Mucosa of descending colon (tissue), 3 donors: ENCODE results near the gene CLECL1. TPM values are rescaled to one million over a fixed set of nuclear protein-coding genes. Genes with fewer than 3 reads are reported as not detected.
A peak's percentile ranks its signal among the peaks of the same experiment; 100 is the strongest.

Experiments used
- ATAC-seq: fragments of 200-7000 bp; cut with Tn5 transposase; one replicate; pipeline ENCODE4 v1.9.1; 2020; ENCODE audit warnings: mild to moderate bottlenecking, moderate library complexity
- DNase-seq, 3 donors: peaks; one replicate each; pipeline ENCODE4 v3.0.0-alpha.2; 2020
- H3K36me3 ChIP-seq: fragments of 200-600 bp; one replicate; pipeline ENCODE4 v1.8.0; 2021; ENCODE audit warnings: low read depth, mild to moderate bottlenecking
- H3K4me1 ChIP-seq: fragments of 200-600 bp; one replicate; pipeline ENCODE4 v1.8.0; 2021; ENCODE audit warnings: low read depth, mild to moderate bottlenecking
- H3K4me3 ChIP-seq: fragments of 200-600 bp; one replicate; pipeline ENCODE4 v1.8.0; 2021; ENCODE audit warnings: mild to moderate bottlenecking
- H3K9me3 ChIP-seq: fragments of 200-600 bp; one replicate; pipeline ENCODE4 v1.8.0; 2021; ENCODE audit warnings: mild to moderate bottlenecking
- CTCF ChIP-seq: fragments of 200-600 bp; IDR thresholded peaks from one replicate; pipeline ENCODE4 v1.8.0; 2022; ENCODE audit warnings: antibody characterized with exemption, mild to moderate bottlenecking
- intact Hi-C, 2 donors: fragments of 100-400 bp; cut with DNase I in 1 of 2; cut with micrococcal nuclease in 1 of 2; formaldehyde crosslinking; loops; one replicate each; pipeline versions ENCODE4 v1.11.0 to v1.11.1; 2022; cut with DNase I, micrococcal nuclease
- total RNA-seq, 3 donors: library from RNA; stranded (reverse); fragmentation: NEBNext Ultra II Directional in 2 of 3; extraction: Animal tissue kit (Norgen Biotek cat#: 25700) in 2 of 3; gene quantifications; one replicate each; pipeline versions ENCODE4 v1.2.1 to v1.2.4, GENCODE V29; 2021 to 2023
- donor health status: DM: no; HTN: no; CAD: no; lungs with moderate emphysema.
- donor health status: DM: no; HTN: no; CAD: no.
- donor health status: DM: no; HTN: yes; CAD: no.

Gene CLECL1
- total RNA-seq, 3 donors from 2014 or later = 0.51 to 0.64 TPM; not detected in 1

GRCh38 chr12:9735601-9736000 is 2.7 kb upstream of the CLECL1 start:
- no peak overlapping the region for H3K4me3 ChIP-seq
- intact Hi-C loops = no loop called here
- TF ChIP-seq CTCF = no peak
- H3K4me1 ChIP-seq = peaks cover 4% of the 10 kb centered on the region
- DNase-seq (no peak), ATAC-seq (no peak)
- no peaks in the 10 kb centered on the region for H3K36me3 ChIP-seq
- no peaks in the 10 kb centered on the region for H3K9me3 ChIP-seq

GRCh38 chr12:9731797-9732196 is 1.1 kb downstream of the CLECL1 start:
- no peak for DNase-seq
- Histone ChIP-seq H3K9me3 (no peaks in the 10 kb centered on the region), H3K4me1 (no peaks in the 10 kb centered on the region), H3K36me3 (no peaks in the 10 kb centered on the region), H3K4me3 (no peak overlapping the region)
- peak; percentile 51 for ATAC-seq
- TF ChIP-seq CTCF = no peak
- intact Hi-C loops = no loop called here

- ATAC-seq (no peak), DNase-seq (no peak)
- H3K4me3 ChIP-seq = no peak overlapping the region
Measured at GRCh38 chr12:9731393-9731792, 1.5 kb downstream of the CLECL1 start.

GRCh38 chr12:9730591-9730990 is 2.3 kb downstream of the CLECL1 start:
- no peaks in the 10 kb centered on the region for H3K36me3 ChIP-seq
- H3K9me3 ChIP-seq = no peaks in the 10 kb centered on the region
- ATAC-seq (no peak), DNase-seq (no peak)
- TF ChIP-seq CTCF = no peak
- no peak overlapping the region for H3K4me3 ChIP-seq
- intact Hi-C loops = no loop called here
- H3K4me1 ChIP-seq = no peaks in the 10 kb centered on the region

More at GRCh38 chr12:9731393-9731792, 1.5 kb downstream of the CLECL1 start:
- intact Hi-C loops = no loop called here
- no peak for TF ChIP-seq CTCF
- Histone ChIP-seq H3K36me3 (no peaks in the 10 kb centered on the region), H3K4me1 (no peaks in the 10 kb centered on the region), H3K9me3 (no peaks in the 10 kb centered on the region)

- Histone ChIP-seq H3K4me3 (no peak overlapping the region), H3K36me3 (no peaks in the 10 kb centered on the region), H3K9me3 (no peaks in the 10 kb centered on the region), H3K4me1 (no peaks in the 10 kb centered on the region)
- ATAC-seq (no peak), DNase-seq (no peak)
- intact Hi-C loops = no loop called here
- TF ChIP-seq CTCF = no peak
Measured at GRCh38 chr12:9730011-9730410, 2.9 kb downstream of the CLECL1 start.

- H3K4me1 ChIP-seq = no peaks in the 10 kb centered on the region
- H3K4me3 ChIP-seq = no peak overlapping the region
- H3K9me3 ChIP-seq = no peaks in the 10 kb centered on the region
- no peak for DNase-seq
- no peak for ATAC-seq
- no peak for TF ChIP-seq CTCF
- intact Hi-C loops = no loop called here
- no peaks in the 10 kb centered on the region for H3K36me3 ChIP-seq
Measured at GRCh38 chr12:9729082-9729481, 3.8 kb downstream of the CLECL1 start.
